Mesenchymal stem cell (in vitro differentiated cells and primary cell): ENCODE measurements around the gene SPTSSA. TPM values are rescaled to one million over a fixed set of nuclear protein-coding genes. Genes with fewer than 3 reads are reported as not detected.
"Not testable (repeated sequence)": the region's sequence is repeated elsewhere in the genome, so short reads cannot be mapped to it uniquely, and the experiment has no call there.

Experiments
- DNase-seq: peaks from one replicate; pipeline ENCODE4 v3.0.0-alpha.2; 2013
- H2AFZ ChIP-seq: one replicate; pipeline ENCODE4 v1.6.1; 2013; ENCODE audit warnings: low read depth, mild to moderate bottlenecking, control low read depth, inconsistent platforms, low read length, moderate library complexity
- H2AK5ac ChIP-seq: 2 replicates; pipeline ENCODE4 v1.6.1; 2013; ENCODE audit warnings: low read length, moderate library complexity, mild to moderate bottlenecking, inconsistent platforms; ENCODE audit not compliant: severe bottlenecking
- H2BK120ac ChIP-seq: one replicate; pipeline ENCODE4 v1.6.1; 2013; ENCODE audit warnings: low read depth, mild to moderate bottlenecking, inconsistent platforms, low read length, moderate library complexity
- H2BK12ac ChIP-seq, 2 experiments: one replicate each; pipeline ENCODE4 v1.6.1; 2013; ENCODE audit warnings: inconsistent platforms in 2 of 2, low read length in 2 of 2, mild to moderate bottlenecking in 2 of 2, moderate library complexity in 2 of 2, control low read depth in 1 of 2
- H2BK15ac ChIP-seq: one replicate; pipeline ENCODE4 v1.6.1; 2013; ENCODE audit warnings: mild to moderate bottlenecking, low read depth, inconsistent platforms; ENCODE audit not compliant: poor library complexity, severe bottlenecking
- H2BK5ac ChIP-seq: 2 replicates; pipeline ENCODE4 v1.6.1; 2013; ENCODE audit warnings: low read depth, mild to moderate bottlenecking, low read length, control low read depth, inconsistent platforms; ENCODE audit not compliant: poor library complexity, severe bottlenecking
- H3K14ac ChIP-seq, 2 experiments: one replicate each; pipeline ENCODE4 v1.6.1; 2013; ENCODE audit warnings: inconsistent platforms in 2 of 2, low read length in 2 of 2, control low read depth in 1 of 2, mild to moderate bottlenecking in 1 of 2, moderate library complexity in 1 of 2
- H3K18ac ChIP-seq, 2 experiments: one replicate each; pipeline ENCODE4 v1.6.1; 2013; ENCODE audit warnings: inconsistent platforms in 2 of 2, low read length in 2 of 2, control low read depth in 1 of 2, low read depth in 1 of 2, mild to moderate bottlenecking in 1 of 2
- H3K23ac ChIP-seq, 2 experiments: one replicate each; pipeline ENCODE4 v1.6.1; 2013; ENCODE audit warnings: inconsistent platforms in 2 of 2, low read length in 2 of 2, mild to moderate bottlenecking in 2 of 2, moderate library complexity in 2 of 2, control low read depth in 1 of 2
- H3K27ac ChIP-seq: 2 replicates; pipeline ENCODE4 v1.5.1; 2013; ENCODE audit warnings: mild to moderate bottlenecking, moderate library complexity, low read length, control low read depth, inconsistent platforms; ENCODE audit not compliant: poor library complexity, severe bottlenecking
- H3K27me3 ChIP-seq, 2 experiments: 2 replicates each; pipeline versions ENCODE4 v1.6.1 to v1.7.0; 2013; ENCODE audit warnings: low read length in 2 of 2, mild to moderate bottlenecking in 2 of 2, moderate library complexity in 2 of 2, control low read depth in 1 of 2, inconsistent platforms in 1 of 2; ENCODE audit not compliant: control insufficient read depth in 1 of 2, insufficient read depth in 1 of 2
- H3K36me3 ChIP-seq, 2 experiments: 2 replicates each; pipeline versions ENCODE4 v1.6.1 to v1.7.0; 2013; ENCODE audit warnings: low read length in 2 of 2, control low read depth in 1 of 2, inconsistent platforms in 1 of 2, low read depth in 1 of 2, mild to moderate bottlenecking in 1 of 2; ENCODE audit not compliant: insufficient read depth in 2 of 2, control insufficient read depth in 1 of 2
- H3K4ac ChIP-seq, 2 experiments: one replicate each; pipeline ENCODE4 v1.6.1; 2013; ENCODE audit warnings: inconsistent platforms in 2 of 2, low read length in 2 of 2, mild to moderate bottlenecking in 2 of 2, moderate library complexity in 2 of 2, control low read depth in 1 of 2, low read depth in 1 of 2
- H3K4me1 ChIP-seq: 2 replicates; pipeline ENCODE4 v1.6.1; 2013; ENCODE audit warnings: low read depth, low read length, control low read depth; ENCODE audit not compliant: control insufficient read depth, insufficient read depth
- H3K4me2 ChIP-seq: 2 replicates; pipeline ENCODE4 v1.6.1; 2013; ENCODE audit warnings: low read length, mild to moderate bottlenecking, inconsistent platforms; ENCODE audit not compliant: poor library complexity, severe bottlenecking
- H3K4me3 ChIP-seq, 2 experiments: 2 replicates each; pipeline versions ENCODE4 v1.5.1 to v1.7.0; 2013; ENCODE audit warnings: low read length in 2 of 2, mild to moderate bottlenecking in 2 of 2, control low read depth in 1 of 2, low read depth in 1 of 2; ENCODE audit not compliant: insufficient read depth in 1 of 2
- H3K79me1 ChIP-seq: replicated peaks from 2 replicates; pipeline ENCODE4 v1.6.1; 2013; ENCODE audit warnings: mild to moderate bottlenecking, control low read depth, low read length, inconsistent platforms; ENCODE audit not compliant: poor library complexity, severe bottlenecking
- H3K9ac ChIP-seq: 2 replicates; pipeline ENCODE4 v1.7.0; 2013; ENCODE audit warnings: mild to moderate bottlenecking, low read length, moderate library complexity
- H3K9me3 ChIP-seq: 2 replicates; pipeline ENCODE4 v1.7.0; 2013; ENCODE audit warnings: mild to moderate bottlenecking, low read length; ENCODE audit not compliant: control insufficient read depth
- H4K8ac ChIP-seq: one replicate; pipeline ENCODE4 v1.6.1; 2013; ENCODE audit warnings: inconsistent platforms, mild to moderate bottlenecking, low read length, moderate library complexity
- H4K91ac ChIP-seq: one replicate; pipeline ENCODE4 v1.6.1; 2013; ENCODE audit warnings: mild to moderate bottlenecking, low read length, inconsistent platforms
- WGBS: methylation state at CpG from one replicate; pipeline ENCODE4 v1.1.7; 2013; ENCODE audit warnings: mixed read lengths; 5-methylcytosine and 5-hydroxymethylcytosine counted together
- polyA plus RNA-seq, 2 experiments: library from polyadenylated mRNA; stranded (reverse); fragments of 200-250 nt; gene quantifications; one replicate each; pipeline ENCODE4 v1.2.3, GENCODE V29; 2013

The SPTSSA gene, protein sequence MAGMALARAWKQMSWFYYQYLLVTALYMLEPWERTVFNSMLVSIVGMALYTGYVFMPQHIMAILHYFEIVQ
- polyA plus RNA-seq (2013, experiment 1 of 2), result 25.4 TPM
- polyA plus RNA-seq (2013, experiment 2 of 2), result 26.8 TPM

DNA sequence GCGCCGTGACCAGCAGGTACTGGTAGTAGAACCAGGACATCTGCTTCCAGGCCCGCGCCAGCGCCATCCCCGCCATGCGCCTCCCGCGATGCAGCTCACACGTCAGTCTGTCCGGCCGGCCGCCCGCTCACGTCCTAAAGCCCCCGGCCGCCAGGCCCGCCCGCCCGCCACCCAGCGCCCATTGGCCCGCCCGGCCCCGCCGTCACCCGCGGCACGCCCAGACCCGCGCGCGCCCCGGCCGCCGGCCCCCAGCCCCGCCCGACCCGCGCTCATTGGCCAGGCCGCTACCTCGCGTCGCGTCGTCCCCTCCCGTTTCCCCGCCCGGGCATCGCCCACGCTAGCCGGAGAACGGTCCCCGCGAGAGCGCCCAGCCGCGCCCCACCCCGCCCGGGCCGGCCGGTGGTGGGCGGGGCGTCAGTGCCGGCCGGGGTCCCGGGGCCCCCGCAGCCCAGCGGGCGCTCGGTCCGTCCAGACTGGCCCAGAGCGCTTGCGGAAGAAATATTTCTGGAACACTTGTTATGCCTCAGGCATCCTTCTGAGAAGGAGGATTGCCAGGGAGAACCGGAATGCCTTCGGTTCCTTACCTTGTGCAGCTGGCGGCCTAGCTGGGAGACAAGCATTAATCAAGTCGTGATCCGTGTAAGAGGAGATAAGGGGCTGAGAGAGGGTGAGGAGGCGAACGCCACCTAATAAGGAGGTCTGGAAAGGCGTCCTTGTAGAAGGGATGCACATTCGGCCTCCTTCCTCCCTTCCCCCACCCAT lies at the start of gene SPTSSA:
Gene SPTSSA (minus strand): TSS at position 109 of the 762 bp plus-strand sequence. CDS start 33 bp downstream, at position 76.
- no peaks in the 10 kb centered on the region for H3K27me3 ChIP-seq
- H3K18ac ChIP-seq, result peak within 1 kb of the TSS; percentile 74 to 88

DNA sequence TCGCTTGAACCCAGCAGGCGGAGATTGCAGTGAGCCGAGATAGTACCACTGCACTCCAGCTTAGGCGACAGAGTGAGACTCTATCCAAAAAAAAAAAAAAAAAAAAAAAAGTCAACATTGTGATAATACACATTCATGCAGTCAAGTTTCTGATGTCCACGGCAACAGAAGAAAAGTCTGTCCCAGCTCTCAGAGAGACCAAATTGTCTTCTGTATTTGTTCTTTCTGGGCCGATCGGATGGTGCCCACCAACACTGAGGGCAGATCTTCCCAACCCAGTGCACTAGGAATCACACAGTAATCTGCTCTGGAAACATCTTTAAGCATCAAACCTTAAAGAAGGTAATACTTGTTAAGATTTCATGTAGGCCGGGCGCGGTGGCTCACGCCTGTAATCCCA lies 45.8 kb upstream of the SPTSSA start:
- 91% methylated on average over 11 of the region's 11 CpGs for WGBS
- no peak for DNase-seq
- no peak overlapping the region for H2AK5ac ChIP-seq

More for the DNA sequence above, at the start of gene SPTSSA:
- H2BK12ac ChIP-seq, result peak within 1 kb of the TSS; percentile 49 to 59
- H3K9me3 ChIP-seq, result no peaks in the 10 kb centered on the region
- H3K14ac ChIP-seq, result peak within 1 kb of the TSS in 1 of 2 experiments; percentile 95
- peak within 1 kb of the TSS; percentile 93 to 98 for H3K4me3 ChIP-seq
- H2BK15ac ChIP-seq, result peak within 1 kb of the TSS; percentile 75
- H3K27ac ChIP-seq, result peak within 1 kb of the TSS; percentile 97
- H3K23ac ChIP-seq, result no peak within 1 kb of the TSS
- WGBS, result under 1% methylated on average over 52 of the region's 82 CpGs
- H2AFZ ChIP-seq, result peak within 1 kb of the TSS; percentile 89
- peaks cover 0 to 3% of the 10 kb centered on the region in 2 experiments for H3K36me3 ChIP-seq
- no peaks in the 10 kb centered on the region for H3K79me1 ChIP-seq
- H3K9ac ChIP-seq, result peak within 1 kb of the TSS; percentile 96
- peak within 1 kb of the TSS; percentile 77 for H4K8ac ChIP-seq
- peaks cover 7% of the 10 kb centered on the region for H3K4me1 ChIP-seq
- H3K4ac ChIP-seq, result peak within 1 kb of the TSS; percentile 29 to 98
- peak within 1 kb of the TSS; percentile 62 for H2AK5ac ChIP-seq
- H2BK120ac ChIP-seq, result peak within 1 kb of the TSS; percentile 76
- H4K91ac ChIP-seq, result peak within 1 kb of the TSS; percentile 36
- H3K4me2 ChIP-seq, result peak within 1 kb of the TSS; percentile 62
- DNase-seq, result peak; percentile 90
- H2BK5ac ChIP-seq, result peak within 1 kb of the TSS; percentile 95

DNA sequence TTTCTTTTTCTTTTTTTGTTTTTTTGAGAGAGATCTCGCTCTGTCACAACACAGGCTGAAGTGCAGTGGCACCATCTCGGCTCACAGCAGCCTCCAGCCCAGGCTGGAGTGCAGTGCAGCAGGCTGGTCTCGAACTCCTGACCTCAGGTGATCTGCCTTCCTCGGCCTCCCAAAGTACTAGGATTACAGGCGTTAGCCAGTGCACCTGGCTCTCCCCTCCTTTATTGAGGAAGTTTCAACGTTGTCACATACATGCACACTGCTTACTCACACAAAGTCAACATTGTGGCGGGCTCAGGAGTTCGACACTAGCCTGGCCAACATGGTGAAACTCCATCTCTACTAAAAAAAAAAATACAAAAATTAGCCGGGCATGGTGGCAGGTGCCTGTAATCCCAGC lies 45.4 kb upstream of the SPTSSA start:
- Histone ChIP-seq H3K4me3 (no peak overlapping the region), H3K79me1 (no peaks in the 10 kb centered on the region), H3K4ac (no peak overlapping the region), H4K91ac (no peak overlapping the region), H2AFZ (no peak overlapping the region), H3K27ac (no peak overlapping the region), H3K27me3 (no peaks in the 10 kb centered on the region), H2BK12ac (no peak overlapping the region), H3K18ac (no peak overlapping the region), H3K36me3 (no peaks in the 10 kb centered on the region), H4K8ac (no peak overlapping the region), H3K4me2 (no peak overlapping the region), H2AK5ac (no peak overlapping the region), H2BK15ac (no peak overlapping the region), H3K9me3 (no peaks in the 10 kb centered on the region), H3K23ac (no peak overlapping the region), H3K14ac (no peak overlapping the region), H2BK120ac (no peak overlapping the region), H3K4me1 (peaks cover 3% of the 10 kb centered on the region), H2BK5ac (no peak overlapping the region), H3K9ac (no peak overlapping the region)
- WGBS, result 93% methylated on average over 9 of the region's 9 CpGs
- DNase-seq, result no peak

More for the DNA sequence above, 45.8 kb upstream of the SPTSSA start:
- no peak overlapping the region for H4K91ac ChIP-seq
- no peak overlapping the region for H3K14ac ChIP-seq
- no peak overlapping the region for H3K4me2 ChIP-seq
- no peak overlapping the region for H3K9ac ChIP-seq
- no peak overlapping the region for H3K23ac ChIP-seq
- no peak overlapping the region for H2BK15ac ChIP-seq
- H3K9me3 ChIP-seq, result no peaks in the 10 kb centered on the region
- no peaks in the 10 kb centered on the region for H3K36me3 ChIP-seq
- H3K18ac ChIP-seq, result no peak overlapping the region
- no peak overlapping the region for H2AFZ ChIP-seq
- no peak overlapping the region for H3K27ac ChIP-seq
- H4K8ac ChIP-seq, result no peak overlapping the region
- H3K4me3 ChIP-seq, result no peak overlapping the region
- no peak overlapping the region for H2BK5ac ChIP-seq
- no peak overlapping the region for H3K4ac ChIP-seq
- no peaks in the 10 kb centered on the region for H3K27me3 ChIP-seq
- H2BK12ac ChIP-seq, result no peak overlapping the region
- peaks cover 3% of the 10 kb centered on the region for H3K4me1 ChIP-seq
- no peaks in the 10 kb centered on the region for H3K79me1 ChIP-seq
- no peak overlapping the region for H2BK120ac ChIP-seq

DNA sequence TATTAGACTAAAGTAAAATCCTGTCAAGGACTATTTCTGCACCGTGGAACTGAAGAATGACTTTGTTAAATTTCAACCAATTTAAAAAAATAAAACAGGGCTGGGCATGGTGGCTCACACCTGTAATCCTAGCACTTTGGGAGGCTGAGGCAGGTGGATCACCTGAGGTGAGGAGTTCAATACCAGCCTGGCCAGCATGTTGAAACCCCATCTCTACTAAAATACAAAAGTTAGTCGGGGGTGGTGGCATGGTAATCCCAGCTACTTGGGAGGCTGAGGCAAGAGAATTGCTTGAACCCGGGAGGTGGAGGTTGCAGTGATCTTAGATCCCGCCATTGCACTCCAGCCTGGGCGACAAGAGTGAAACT lies 43.1 kb upstream of the SPTSSA start:
- not testable (repeated sequence) for H3K9me3 ChIP-seq, H3K23ac ChIP-seq, H3K14ac ChIP-seq, H2BK5ac ChIP-seq, H4K8ac ChIP-seq, H2BK15ac ChIP-seq, H2AFZ ChIP-seq, DNase-seq, H3K27me3 ChIP-seq, H3K4me3 ChIP-seq, H3K4me1 ChIP-seq, H3K36me3 ChIP-seq, H2BK12ac ChIP-seq, H3K9ac ChIP-seq, H2AK5ac ChIP-seq, H3K27ac ChIP-seq, H4K91ac ChIP-seq, H3K18ac ChIP-seq, H3K4ac ChIP-seq, H3K79me1 ChIP-seq, H3K4me2 ChIP-seq, H2BK120ac ChIP-seq
- 84% methylated on average over 4 of the region's 5 CpGs for WGBS
